ENCODE data around the gene ERN1.

GRCh38 chr17:64059756-64060155 is 70.2 kb downstream of the ERN1 start:
- no peak for TF ChIP-seq CTCF (IDR thresholded peaks at IDR 0.05)
- no peak for TF ChIP-seq POLR2A (IDR thresholded peaks at IDR 0.05)
